Stomach (tissue), 19 donors: ENCODE results near the gene CBLL1. TPM values are rescaled to one million over a fixed set of nuclear protein-coding genes. Genes with fewer than 3 reads are reported as not detected.
A peak's percentile ranks its signal among the peaks of the same experiment; 100 is the strongest.

Experiments
- DNase-seq, 2 donors: peaks; one replicate each; pipeline versions ENCODE4 v3.0.0 to v3.0.0-alpha.2; 2013 to 2019
- H3K27ac ChIP-seq, 5 donors: fragments of 200-600 bp in 4 of 5; sonication (generic) in 4 of 5; one replicate each; pipeline ENCODE4 v1.5.1; 2013 to 2019; ENCODE audit warnings: mild to moderate bottlenecking in 1 of 5, moderate library complexity in 1 of 5
- H3K27me3 ChIP-seq, 3 donors: fragments of 200-600 bp; sonication (generic); one replicate each; pipeline ENCODE4 v1.5.1; 2017 to 2019; ENCODE audit warnings: mixed run types in 1 of 3
- H3K36me3 ChIP-seq, 4 donors: fragments of 200-600 bp; sonication (generic); 1 replicate in 3 of 4; 2 replicates in 1 of 4; pipeline ENCODE4 v1.5.1; 2016 to 2019
- H3K4me1 ChIP-seq, 4 donors: fragments of 200-600 bp; sonication (generic); one replicate each; pipeline ENCODE4 v1.5.1; 2016 to 2019
- H3K4me3 ChIP-seq, 4 donors: fragments of 200-600 bp; sonication (generic) in 3 of 4; one replicate each; pipeline ENCODE4 v1.5.1; 2016 to 2019; ENCODE audit warnings: mild to moderate bottlenecking in 1 of 4
- H3K9me3 ChIP-seq, 4 donors: fragments of 200-600 bp; sonication (generic); one replicate each; pipeline ENCODE4 v1.5.1; 2016 to 2019
- CTCF ChIP-seq, 7 experiments: fragments of 450-650 bp in 4 of 7; fragments of 200-600 bp in 3 of 7; sonication (generic) in 3 of 7; IDR thresholded peaks; one replicate each; pipeline ENCODE4 v1.5.1; 2016 to 2019; ENCODE audit warnings: antibody characterized with exemption in 7 of 7, control low read depth in 2 of 7, mild to moderate bottlenecking in 1 of 7
- EP300 ChIP-seq: sonication (generic); formaldehyde crosslinking; IDR thresholded peaks from one replicate; pipeline ENCODE4 v1.6.1; 2017; ENCODE audit warnings: antibody characterized with exemption
- POLR2A ChIP-seq, 4 donors: fragments of 450-650 bp; IDR thresholded peaks; one replicate each; pipeline ENCODE4 v1.6.1; 2016; ENCODE audit warnings: antibody characterized with exemption in 4 of 4, control low read depth in 2 of 4, mild to moderate bottlenecking in 1 of 4, moderate library complexity in 1 of 4
- POLR2AphosphoS5 ChIP-seq, 3 donors: sonication (generic); formaldehyde crosslinking; IDR thresholded peaks; one replicate each; pipeline ENCODE4 v1.6.1; 2016; ENCODE audit warnings: antibody characterized with exemption in 3 of 3
- WGBS, 5 donors: extraction: QIAGEN DNeasy Blood & Tissue Kit in 3 of 5; methylation state at CpG; one replicate each; pipeline versions ENCODE4 v1.1.5 to v1.1.7; 2013 to 2018; 5-methylcytosine and 5-hydroxymethylcytosine counted together
- intact Hi-C: fragments of 100-400 bp; cut with DNase I; formaldehyde crosslinking; loops from one replicate; pipeline ENCODE4 v1.15.1; 2023; ENCODE audit warnings: low total_unique reads
- long read RNA-seq, 10 donors: transcript quantifications; one replicate each; lab custom pipeline, GENCODE V29; 2026
- polyA plus RNA-seq, 3 donors: library from polyadenylated mRNA; stranded (reverse); fragments of 200-250 nt; gene quantifications; one replicate each; pipeline ENCODE4 v1.2.3, GENCODE V29; 2013
- total RNA-seq, 5 donors: library from RNA; depleted of rRNA; stranded (reverse); fragments of >200 nt; gene quantifications; one replicate each; pipeline versions ENCODE4 v1.1.0 to v1.2.3, GENCODE V29; 2014 to 2016
- donor health status: healthy with polysubstance abuse.
- donor health status: Bipolar disorder and iron deficiency.
- donor health status: healthy.

CBLL1 gene, protein sequence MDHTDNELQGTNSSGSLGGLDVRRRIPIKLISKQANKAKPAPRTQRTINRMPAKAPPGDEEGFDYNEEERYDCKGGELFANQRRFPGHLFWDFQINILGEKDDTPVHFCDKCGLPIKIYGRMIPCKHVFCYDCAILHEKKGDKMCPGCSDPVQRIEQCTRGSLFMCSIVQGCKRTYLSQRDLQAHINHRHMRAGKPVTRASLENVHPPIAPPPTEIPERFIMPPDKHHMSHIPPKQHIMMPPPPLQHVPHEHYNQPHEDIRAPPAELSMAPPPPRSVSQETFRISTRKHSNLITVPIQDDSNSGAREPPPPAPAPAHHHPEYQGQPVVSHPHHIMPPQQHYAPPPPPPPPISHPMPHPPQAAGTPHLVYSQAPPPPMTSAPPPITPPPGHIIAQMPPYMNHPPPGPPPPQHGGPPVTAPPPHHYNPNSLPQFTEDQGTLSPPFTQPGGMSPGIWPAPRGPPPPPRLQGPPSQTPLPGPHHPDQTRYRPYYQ
- 10 to 100 TPM in 4 of 5 donors, 1 to 10 TPM in 1; 5.2 to 29.4 (median 23.7) TPM for total RNA-seq
- polyA plus RNA-seq = 10 to 100 TPM in 1 of 3 donors, 1 to 10 TPM in 2; 4.8 to 10.2 (median 5.7) TPM
- long read RNA-seq, donor 1, full-length matches to known transcripts = 3 of 3 reads
- long read RNA-seq, donor 1, partial matches to known transcripts = 0 of 3 reads
- long read RNA-seq, donor 1, other reads (novel, unspliced or antisense) = 0 of 3 reads
- long read RNA-seq, donor 2, full-length matches to known transcripts = 5 of 5 reads
- long read RNA-seq, donor 2, partial matches to known transcripts = 0 of 5 reads
- long read RNA-seq, donor 2, other reads (novel, unspliced or antisense) = 0 of 5 reads
- long read RNA-seq, donor 3, partial matches to known transcripts = 0 of 1 reads
- long read RNA-seq, donor 3, other reads (novel, unspliced or antisense) = 0 of 1 reads
- long read RNA-seq, donor 4 = 0 reads
- long read RNA-seq, donor 5, full-length matches to known transcripts = 5 of 11 reads
- long read RNA-seq, donor 5, partial matches to known transcripts = 6 of 11 reads
- long read RNA-seq, donor 5, other reads (novel, unspliced or antisense) = 0 of 11 reads
- long read RNA-seq, donor 6, full-length matches to known transcripts = 9 of 9 reads
- long read RNA-seq, donor 6, partial matches to known transcripts = 0 of 9 reads
- long read RNA-seq, donor 6, other reads (novel, unspliced or antisense) = 0 of 9 reads
- long read RNA-seq, donor 7, full-length matches to known transcripts = 5 of 5 reads
- long read RNA-seq, donor 7, partial matches to known transcripts = 0 of 5 reads
- long read RNA-seq, donor 7, other reads (novel, unspliced or antisense) = 0 of 5 reads
- long read RNA-seq, donor 8, full-length matches to known transcripts = 4 of 4 reads
- long read RNA-seq, donor 8, partial matches to known transcripts = 0 of 4 reads
- long read RNA-seq, donor 8, other reads (novel, unspliced or antisense) = 0 of 4 reads
- long read RNA-seq, donor 9, full-length matches to known transcripts = 11 of 20 reads
- long read RNA-seq, donor 9, partial matches to known transcripts = 9 of 20 reads
- long read RNA-seq, donor 9, other reads (novel, unspliced or antisense) = 0 of 20 reads
- long read RNA-seq, donor 10, full-length matches to known transcripts = 5 of 5 reads
- long read RNA-seq, donor 10, partial matches to known transcripts = 0 of 5 reads
- long read RNA-seq, donor 10, other reads (novel, unspliced or antisense) = 0 of 5 reads

GRCh38 chr7:107743567-107744344 is at the start of gene CBLL1:
TSS of gene CBLL1 (plus strand) at chr7:107744142. CDS start at chr7:107744164, 22 bp downstream.
- WGBS, 5 donors = 0 to 1% (median 1%) methylated on average over 39 to 56 of the region's 56 CpGs
- peak within 1 kb of the TSS; percentile 90 to 97 (median 93) for H3K27ac ChIP-seq
- peak within 1 kb of the TSS; percentile 66 to 98 (median 83) for H3K4me3 ChIP-seq
- H3K36me3 ChIP-seq = peaks cover 0 to 1% (median under 1%) of the 10 kb centered on the region in 4 donors
- H3K9me3 ChIP-seq = no peaks in the 10 kb centered on the region
- intact Hi-C loops = loop anchor here (5.0 kb wide), 1 partner anchor 129 kb away; no protein-coding TSS in a partner anchor
- peak; percentile 96 to 99 for DNase-seq
- H3K27me3 ChIP-seq = no peaks in the 10 kb centered on the region
- no peak for TF ChIP-seq POLR2A (IDR thresholded peaks at IDR 0.05)
- TF ChIP-seq CTCF (IDR thresholded peaks at IDR 0.05) = peak in 5 of 7 experiments; percentile 44 to 79 (median 69)
- TF ChIP-seq POLR2AphosphoS5 (IDR thresholded peaks at IDR 0.05) = peak; percentile 90 to 91 (median 91)
- H3K4me1 ChIP-seq = peaks cover 26 to 50% (median 43%) of the 10 kb centered on the region in 4 donors

GRCh38 chr7:107694386-107694785 is 49.6 kb upstream of the CBLL1 start:
- no peaks in the 10 kb centered on the region for H3K36me3 ChIP-seq
- H3K4me3 ChIP-seq = no peak overlapping the region
- no peak overlapping the region for H3K27ac ChIP-seq
- no peaks in the 10 kb centered on the region for H3K27me3 ChIP-seq
- intact Hi-C loops = no loop called here
- H3K9me3 ChIP-seq = no peaks in the 10 kb centered on the region
- DNase-seq = peak in 1 of 2 donors; percentile 24
- H3K4me1 ChIP-seq = no peaks in the 10 kb centered on the region
- TF ChIP-seq CTCF (IDR thresholded peaks at IDR 0.05) = no peak
- TF ChIP-seq POLR2A (IDR thresholded peaks at IDR 0.05) = no peak
- TF ChIP-seq EP300 = no peak
- TF ChIP-seq POLR2AphosphoS5 (IDR thresholded peaks at IDR 0.05) = no peak
- WGBS, 5 donors = 47 to 62% (median 53%) methylated on average over 5 of the region's 5 CpGs

DNA sequence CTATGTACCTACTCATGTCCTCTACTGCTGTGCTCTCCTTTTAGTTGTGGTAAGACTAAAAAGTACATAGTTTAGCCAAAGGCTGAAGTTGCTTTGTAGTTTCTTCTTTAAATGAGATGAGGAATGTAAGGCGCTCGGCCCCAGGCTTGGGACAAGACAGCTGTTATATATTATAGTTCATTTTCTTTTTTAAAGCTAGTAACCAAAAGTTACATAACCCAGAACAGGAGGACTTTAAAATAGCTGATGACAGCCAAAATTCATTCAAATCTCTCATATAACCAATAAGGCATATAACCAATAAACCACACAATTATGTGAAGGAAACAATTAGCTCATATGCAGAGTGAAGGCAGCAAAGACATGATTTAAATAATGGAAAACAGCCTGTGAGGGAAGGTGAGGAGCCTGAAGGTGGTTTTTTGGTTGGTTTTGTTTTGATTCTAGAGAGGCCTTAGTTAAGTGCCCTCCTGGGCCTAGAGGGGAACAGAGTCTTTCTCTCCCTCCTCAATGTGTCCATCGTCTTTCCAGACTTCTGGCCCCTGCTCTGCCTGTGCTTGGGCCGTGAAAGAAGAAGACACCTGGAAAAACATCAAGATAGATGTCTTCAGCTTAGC is 47.5 kb upstream of the CBLL1 start:
- peak in 1 of 2 donors; percentile 11 for DNase-seq
- Histone ChIP-seq H3K9me3 (no peaks in the 10 kb centered on the region), H3K27me3 (no peaks in the 10 kb centered on the region), H3K4me1 (no peaks in the 10 kb centered on the region), H3K36me3 (no peaks in the 10 kb centered on the region), H3K27ac (no peak overlapping the region), H3K4me3 (no peak overlapping the region)
- intact Hi-C loops = no loop called here
- 82 to 91% (median 90%) methylated on average over 4 of the region's 4 CpGs for WGBS, 5 donors
- TF ChIP-seq CTCF (IDR thresholded peaks at IDR 0.05) (no peak), POLR2A (IDR thresholded peaks at IDR 0.05) (no peak), POLR2AphosphoS5 (IDR thresholded peaks at IDR 0.05) (no peak), EP300 (no peak)
